GM18873 (cell line): ENCODE measurements around the gene TSBP1.
A peak's percentile ranks its signal among the peaks of the same experiment; 100 is the strongest.

Experiments used
- ATAC-seq: cut with Tn5 transposase; IDR thresholded peaks from one replicate; pipeline ENCODE4 v1.9.1; 2021; ENCODE audit warnings: mild to moderate bottlenecking, moderate library complexity, moderate number of reproducible peaks; ENCODE audit not compliant: unreplicated experiment, low FRiP score

The TSBP1 gene, protein sequence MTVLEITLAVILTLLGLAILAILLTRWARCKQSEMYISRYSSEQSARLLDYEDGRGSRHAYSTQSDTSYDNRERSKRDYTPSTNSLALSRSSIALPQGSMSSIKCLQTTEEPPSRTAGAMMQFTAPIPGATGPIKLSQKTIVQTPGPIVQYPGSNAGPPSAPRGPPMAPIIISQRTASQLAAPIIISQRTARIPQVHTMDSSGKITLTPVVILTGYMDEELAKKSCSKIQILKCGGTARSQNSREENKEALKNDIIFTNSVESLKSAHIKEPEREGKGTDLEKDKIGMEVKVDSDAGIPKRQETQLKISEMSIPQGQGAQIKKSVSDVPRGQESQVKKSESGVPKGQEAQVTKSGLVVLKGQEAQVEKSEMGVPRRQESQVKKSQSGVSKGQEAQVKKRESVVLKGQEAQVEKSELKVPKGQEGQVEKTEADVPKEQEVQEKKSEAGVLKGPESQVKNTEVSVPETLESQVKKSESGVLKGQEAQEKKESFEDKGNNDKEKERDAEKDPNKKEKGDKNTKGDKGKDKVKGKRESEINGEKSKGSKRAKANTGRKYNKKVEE

DNA sequence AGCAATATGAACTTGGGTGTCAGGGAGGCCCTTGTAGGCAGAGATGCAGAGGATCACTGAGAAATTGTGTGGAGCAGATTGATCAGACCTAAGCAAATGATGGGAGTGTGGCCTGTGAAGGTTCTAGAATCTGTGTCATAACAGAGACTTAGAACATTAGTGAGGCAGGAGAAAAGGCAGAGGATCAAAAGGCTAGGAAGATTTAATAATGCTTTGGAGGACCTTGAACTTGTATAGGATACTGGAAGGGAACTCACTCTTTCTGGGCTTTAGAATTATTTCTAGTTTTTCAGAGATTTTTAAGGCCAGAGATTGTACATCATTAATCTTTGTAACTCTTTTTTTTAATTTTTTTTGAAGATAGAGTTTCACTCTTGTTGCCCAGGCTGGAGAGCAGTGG, at the start of gene TSBP1:
TSS of gene TSBP1 (minus strand) at position 101 of the 400 bp plus-strand sequence. CDS start 197 bp downstream, outside the sequence.
- no peak for ATAC-seq

GRCh38 chr6:32416036-32416435, 44.3 kb upstream of the TSBP1 start:
- ATAC-seq, result no peak

GRCh38 chr6:32415521-32416019, 43.9 kb upstream of the TSBP1 start:
- no peak for ATAC-seq

- ATAC-seq, result no peak
Observed at GRCh38 chr6:32413427-32414047, 41.8 kb upstream of the TSBP1 start.

DNA sequence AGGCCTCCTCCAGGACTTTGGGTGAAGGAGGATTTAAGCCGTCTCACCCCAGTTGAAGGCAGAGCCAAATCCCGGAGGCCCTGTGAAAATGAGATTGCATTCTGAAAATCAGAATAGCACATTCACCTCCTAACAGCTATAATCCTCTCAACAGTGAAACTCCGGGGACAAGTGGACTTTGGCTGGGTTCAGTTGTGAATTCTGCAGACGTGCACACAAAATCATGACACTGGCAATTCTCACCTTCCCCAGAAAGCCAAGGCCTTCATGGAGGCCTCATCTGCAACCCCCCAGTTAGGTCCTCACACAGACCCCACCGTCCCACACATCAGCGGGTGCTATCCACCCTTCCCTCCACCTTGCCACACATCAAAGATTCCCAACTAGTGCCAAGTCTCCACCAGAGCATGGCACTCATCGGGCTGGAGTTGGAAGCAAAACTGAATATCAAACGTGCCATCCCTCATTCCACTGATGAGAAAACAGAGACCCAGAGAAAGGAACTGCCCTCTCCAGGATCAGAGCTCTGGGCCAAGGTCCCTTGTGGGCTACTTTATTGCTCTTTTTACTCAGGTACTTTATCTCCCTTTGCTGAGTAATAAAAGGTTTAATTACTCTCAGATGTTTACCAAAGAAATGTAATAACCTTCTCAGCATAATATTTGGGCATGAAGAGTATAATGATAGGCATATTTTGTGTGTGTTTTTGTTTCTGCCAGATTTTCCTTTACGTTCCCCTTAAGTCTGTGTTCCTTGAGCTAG, 40.0 kb upstream of the TSBP1 start:
- ATAC-seq, result no peak

GRCh38 chr6:32410906-32411305, 39.2 kb upstream of the TSBP1 start:
- no peak for ATAC-seq

- ATAC-seq, result no peak
Observed at GRCh38 chr6:32406857-32407256, 35.2 kb upstream of the TSBP1 start, which contains the start of gene BTNL2. Gene BTNL2 (minus strand): TSS chr6:32407181. CDS start chr6:32407123, 58 bp downstream.

DNA sequence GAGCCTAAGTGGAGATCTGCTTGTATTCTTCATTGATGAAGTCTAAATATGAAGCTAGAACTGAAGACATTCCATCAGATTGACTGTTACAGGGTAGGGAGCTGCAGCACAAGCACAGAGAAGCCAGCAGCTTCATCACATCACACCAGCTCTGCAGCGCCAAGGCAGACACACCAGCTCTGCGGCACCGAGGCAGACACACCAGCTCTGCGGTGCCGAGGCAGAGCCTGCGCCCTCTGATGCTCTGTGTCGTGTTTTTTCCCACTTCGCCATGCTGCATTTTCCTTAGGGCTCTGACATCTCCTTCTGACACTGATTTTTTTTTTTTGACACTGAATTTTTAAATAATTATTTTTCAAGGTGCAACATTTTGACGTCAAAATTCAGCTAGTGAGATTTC, 34.5 kb upstream of the TSBP1 start:
- ATAC-seq, result no peak

GRCh38 chr6:32405656-32406055, 34.0 kb upstream of the TSBP1 start:
- ATAC-seq, result no peak

DNA sequence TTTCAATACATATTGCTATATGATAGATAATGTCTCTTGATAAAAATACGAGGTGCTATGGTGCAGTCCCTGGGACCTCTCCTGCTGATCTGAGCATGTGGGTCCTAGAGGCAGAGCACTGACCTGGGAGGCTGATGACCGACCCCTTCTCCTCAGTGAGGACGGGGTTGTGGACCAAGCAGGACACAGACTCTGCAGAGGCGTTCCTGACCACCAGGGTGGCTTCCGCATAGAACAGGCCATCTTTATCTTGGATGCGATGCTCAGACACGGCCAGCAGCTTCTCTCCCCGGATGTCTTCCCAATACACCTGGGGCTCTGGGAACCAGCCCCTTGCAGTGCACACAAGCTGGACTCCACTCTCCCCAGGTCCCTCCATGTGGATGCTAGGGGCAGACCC, 31.1 kb upstream of the TSBP1 start:
- no peak for ATAC-seq

DNA sequence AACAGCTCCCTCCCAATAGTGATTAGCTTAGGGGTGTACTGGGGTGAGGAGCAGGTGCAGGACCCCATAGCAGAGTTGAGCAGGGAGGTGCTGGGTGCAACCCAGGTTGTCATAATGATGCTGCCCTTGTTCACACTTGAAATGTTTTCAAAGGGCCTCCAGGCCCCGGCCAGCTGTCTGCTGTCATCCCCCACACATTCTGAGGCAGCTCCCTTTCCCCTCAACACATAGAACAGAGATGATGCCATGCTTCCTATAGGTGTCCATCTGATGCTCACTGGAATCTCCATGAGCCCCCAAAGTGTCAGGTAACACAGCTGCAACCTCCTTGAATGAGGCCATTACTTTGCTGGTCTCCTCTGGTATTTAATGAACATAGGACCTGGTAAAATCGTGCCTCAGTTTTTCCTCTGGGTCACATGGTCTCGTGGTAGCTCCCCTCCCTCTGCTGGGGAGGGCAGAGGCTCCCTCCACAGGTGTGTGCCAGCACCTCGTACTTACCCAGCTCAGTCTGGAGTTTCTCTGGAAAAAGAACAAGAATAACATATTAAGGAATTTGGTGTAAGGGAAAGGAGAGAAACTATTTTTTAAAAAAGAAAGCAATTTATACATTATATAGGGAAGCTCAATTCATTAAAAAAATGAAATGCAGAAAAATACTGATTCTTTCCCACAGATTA, 29.7 kb upstream of the TSBP1 start:
- no peak for ATAC-seq

DNA sequence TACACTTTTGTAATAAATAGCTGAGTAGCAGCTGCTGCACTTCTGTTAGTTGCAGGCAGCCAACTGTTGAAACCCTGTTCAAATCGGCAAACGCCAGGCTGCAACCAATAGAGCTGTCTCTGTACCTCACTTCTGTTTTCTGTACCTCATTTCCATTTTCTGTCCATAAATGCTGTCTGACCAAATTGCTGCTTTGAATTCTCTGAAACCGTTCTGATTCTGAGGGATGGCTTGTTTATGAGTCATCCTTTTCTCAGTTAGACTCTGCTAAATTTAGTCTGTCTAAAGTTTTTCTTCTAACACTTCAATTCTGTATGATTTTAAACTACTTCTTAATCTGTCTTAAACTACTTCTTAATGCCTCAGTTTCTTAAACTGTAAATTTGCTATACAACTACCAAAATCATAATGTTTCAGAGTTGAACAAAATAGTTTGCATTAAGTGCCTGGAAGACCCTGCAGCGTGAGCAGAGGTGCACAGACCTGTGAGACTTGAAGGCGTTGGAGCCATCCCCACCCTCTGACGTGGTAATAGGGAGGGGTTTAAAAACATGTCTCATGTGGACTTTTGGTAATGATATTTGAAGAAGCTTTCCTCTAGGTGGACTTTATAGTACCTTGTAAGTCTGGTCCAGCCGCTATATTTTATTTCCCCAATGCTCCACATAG, 25.7 kb upstream of the TSBP1 start:
- ATAC-seq, result peak; percentile 68

GRCh38 chr6:32396028-32396427, 24.3 kb upstream of the TSBP1 start:
- ATAC-seq, result no peak

- no peak for ATAC-seq
Observed at GRCh38 chr6:32393665-32394420, 22.1 kb upstream of the TSBP1 start.

DNA sequence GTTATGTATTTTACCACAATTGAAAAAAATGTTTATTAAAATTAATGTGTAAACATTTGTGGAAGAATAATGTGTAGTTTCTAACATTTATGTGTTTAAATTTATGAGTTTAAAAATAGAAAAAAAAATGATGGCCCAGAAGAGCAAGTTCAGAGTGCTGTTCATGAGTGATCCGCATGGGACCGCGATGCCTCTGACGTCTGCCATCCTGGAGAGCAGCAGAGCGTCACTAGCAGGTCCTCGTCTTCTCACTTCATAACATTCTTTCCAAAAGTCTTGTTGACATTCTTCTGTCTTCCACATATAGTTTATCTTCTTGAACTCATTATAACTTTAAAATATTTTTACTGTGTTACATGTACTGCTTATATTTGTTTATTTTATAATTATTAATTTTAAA, 19.8 kb upstream of the TSBP1 start:
- no peak for ATAC-seq

DNA sequence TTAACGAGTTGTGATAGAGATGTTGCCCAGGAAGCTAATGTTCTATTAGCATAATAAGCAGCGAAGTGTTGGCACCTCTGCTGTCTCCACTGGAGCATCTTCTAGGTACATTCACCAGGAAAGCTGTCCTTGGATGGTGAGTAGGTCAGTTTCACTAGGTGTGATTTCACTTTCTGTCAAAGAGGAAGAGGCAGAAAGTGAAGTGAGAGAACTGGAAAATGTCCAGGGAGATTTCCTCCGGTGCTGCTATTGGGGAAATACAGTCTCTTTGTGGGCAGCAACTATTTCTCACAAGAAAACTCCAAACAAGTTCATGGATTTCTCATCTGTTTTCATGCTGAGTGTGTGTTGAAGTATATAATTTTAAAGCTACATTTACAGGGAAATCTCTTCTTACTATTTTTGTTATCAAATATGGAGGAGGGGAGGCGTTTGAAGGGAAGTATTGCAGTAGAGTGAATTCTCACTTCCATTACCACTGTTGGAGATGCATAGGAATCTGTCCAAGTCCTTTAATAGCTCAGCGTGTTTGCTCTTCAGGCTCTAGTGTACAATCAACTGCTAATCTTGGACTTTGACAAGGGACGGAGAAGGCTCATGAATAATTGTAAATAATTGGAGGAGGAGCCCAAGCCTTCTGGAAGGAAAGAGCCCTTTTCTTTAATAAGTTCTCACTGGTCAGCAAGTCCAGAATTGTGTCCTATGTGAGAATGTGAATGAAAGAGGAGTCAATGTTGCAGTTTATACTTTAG, 16.1 kb upstream of the TSBP1 start:
- ATAC-seq, result no peak

DNA sequence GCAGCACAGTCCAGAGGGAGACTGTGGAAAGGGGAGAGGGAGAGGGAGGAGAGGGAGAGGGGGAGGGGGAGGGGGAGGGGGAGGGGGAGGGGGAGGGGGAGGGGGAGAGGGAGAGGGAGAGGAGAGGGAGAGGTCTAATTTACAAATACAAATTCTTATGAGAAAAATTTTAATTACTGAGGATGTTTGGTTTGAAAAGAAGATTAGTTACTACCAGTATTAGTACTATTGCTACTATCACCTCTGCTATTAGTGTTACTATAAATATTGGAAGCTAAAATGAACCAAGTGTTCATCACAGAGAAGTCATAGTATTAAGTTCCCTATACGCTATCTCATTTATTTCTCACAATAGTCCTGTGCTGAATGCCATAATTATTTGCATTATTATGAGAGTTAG, 14.3 kb upstream of the TSBP1 start:
- no peak for ATAC-seq

DNA sequence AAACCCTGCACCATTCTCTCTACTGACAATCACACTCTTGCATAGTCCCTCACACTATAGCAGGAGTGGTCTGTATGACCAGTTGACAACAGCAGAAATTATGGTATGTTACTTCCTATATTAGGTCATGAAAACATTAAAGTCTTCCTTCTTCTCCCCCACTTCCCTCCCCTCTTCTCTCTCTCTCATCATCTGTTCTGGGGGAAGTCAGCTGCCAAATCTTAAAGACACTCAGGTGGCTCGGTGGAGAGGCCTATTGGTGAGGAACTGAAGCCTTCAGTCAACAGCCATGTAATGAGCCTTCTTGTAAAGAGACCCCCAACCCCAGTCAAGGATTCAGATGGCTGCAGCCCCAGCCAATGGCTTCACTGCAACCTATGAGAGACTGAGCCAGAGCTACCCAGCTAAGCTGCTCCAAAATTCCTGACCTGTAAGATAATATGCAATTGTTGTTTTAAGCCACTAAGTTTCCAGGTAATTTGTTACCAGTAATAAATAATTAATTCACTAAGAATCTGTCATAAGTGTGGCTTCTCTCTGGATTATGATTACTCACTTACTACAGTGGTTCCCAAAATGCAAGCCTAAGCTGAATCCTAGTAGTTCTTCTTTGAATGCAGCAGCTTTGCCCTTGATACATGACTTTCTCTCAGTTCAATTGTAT, 11.2 kb upstream of the TSBP1 start:
- no peak for ATAC-seq
